HepG2 (cell line): Measurements from ENCODE around the gene C2orf81. TPM values are rescaled to one million over a fixed set of nuclear protein-coding genes. Genes with fewer than 3 reads are reported as not detected.

Experiments used
- ATAC-seq: fragments of 200-7000 bp; cut with Tn5 transposase; 3 replicates; pipeline ENCODE4 v1.9.1; 2020; ENCODE audit warnings: mild to moderate bottlenecking, moderate library complexity
- BruUV-seq: library from RNA; stranded (reverse); fragments of 400-500 nt; replicated peaks from 2 replicates; lab custom pipeline; 2021; lab: Mats Ljungman, UMichigan
- CTCF ChIA-PET: fragments of 300-600 bp; formaldehyde crosslinking; extraction: SDS; loops from one replicate; lab custom pipeline; 2021; ENCODE audit warnings: low total read pairs, inconsistent platforms, low intra/inter-chr PET ratio; lab: Yijun Ruan, JAX
- POLR2A ChIA-PET: fragments of 350-600 bp; sonication (Branson Sonifier 250); formaldehyde crosslinking; loops from one replicate; lab custom pipeline; 2020; ENCODE audit warnings: antibody characterized with exemption, inconsistent platforms; lab: Yijun Ruan, JAX
- DNase-seq: peaks from one replicate; pipeline ENCODE4 v3.0.0-alpha.2; 2015; ENCODE audit warnings: low spot score
- FAIRE-seq: peaks from 3 replicates; lab custom pipeline; 2011; peaks lifted over from hg19 to GRCh38; lab: Jason Lieb, UNC
- H2AFZ ChIP-seq: one replicate; pipeline ENCODE4 v1.6.1; 2011; ENCODE audit warnings: low read length, inconsistent platforms
- H3K27ac ChIP-seq: fragments of 300-600 bp; 3 replicates; pipeline ENCODE4 v1.8.0; 2011; ENCODE audit warnings: mixed run types, mild to moderate bottlenecking, mixed read lengths, low read length, inconsistent platforms; ENCODE audit not compliant: insufficient read depth; ENCODE audit errors: extremely low read length
- H3K27me3 ChIP-seq, 2 experiments: fragments of 200-600 bp in 1 of 2; 2 replicates in 1 of 2; 3 replicates in 1 of 2; pipeline versions ENCODE4 v1.6.0 to v1.8.0; 2011; ENCODE audit warnings: low read length in 2 of 2, mild to moderate bottlenecking in 2 of 2, moderate library complexity in 2 of 2, inconsistent platforms in 1 of 2; ENCODE audit not compliant: insufficient read depth in 2 of 2, control insufficient read depth in 1 of 2
- H3K36me3 ChIP-seq, 2 experiments: fragments of 200-600 bp in 1 of 2; replicated peaks in 1 of 2; 2 replicates in 1 of 2; 3 replicates in 1 of 2; pipeline versions ENCODE4 v1.5.1 to v1.8.0; 2011; ENCODE audit warnings: low read length in 2 of 2, inconsistent platforms in 1 of 2; ENCODE audit not compliant: insufficient read depth in 2 of 2, control insufficient read depth in 1 of 2
- H3K4me1 ChIP-seq: 2 replicates; pipeline ENCODE4 v1.5.1; 2012; ENCODE audit warnings: low read length, inconsistent platforms; ENCODE audit not compliant: insufficient read depth
- H3K4me2 ChIP-seq: 2 replicates; pipeline ENCODE4 v1.6.0; 2011; ENCODE audit warnings: low read depth, low read length, inconsistent platforms
- H3K4me3 ChIP-seq, 3 experiments: fragments of 200-600 bp in 1 of 3; sonication (generic), shearing (Covaris generic) in 1 of 3; replicated peaks in 1 of 3; 2 replicates each; pipeline ENCODE4 v1.5.1; 2011 to 2016; ENCODE audit warnings: low read length in 3 of 3, inconsistent platforms in 2 of 3, low read depth in 2 of 3, mild to moderate bottlenecking in 2 of 3, control low read depth in 1 of 3, mixed read lengths in 1 of 3; ENCODE audit not compliant: insufficient read depth in 1 of 3
- H3K79me2 ChIP-seq: one replicate; pipeline ENCODE4 v1.6.1; 2011; ENCODE audit warnings: low read length, inconsistent platforms; ENCODE audit not compliant: insufficient read depth
- H3K9ac ChIP-seq: 2 replicates; pipeline ENCODE4 v1.6.0; 2011; ENCODE audit warnings: mild to moderate bottlenecking, low read depth, low read length, inconsistent platforms; ENCODE audit not compliant: insufficient read depth
- H3K9me3 ChIP-seq: 2 replicates; pipeline ENCODE4 v1.5.1; 2012; ENCODE audit warnings: mild to moderate bottlenecking, low read length
- H4K20me1 ChIP-seq: 2 replicates; pipeline ENCODE4 v1.6.0; 2011; ENCODE audit warnings: inconsistent platforms, mild to moderate bottlenecking, low read length, moderate library complexity; ENCODE audit not compliant: insufficient read depth
- ETS1 ChIP-seq: sonication (generic); formaldehyde crosslinking; IDR thresholded peaks from 2 replicates; pipeline ENCODE4 v1.4.0; 2020; ENCODE audit warnings: missing genetic modification reagents
- GABPB1 ChIP-seq: IDR thresholded peaks from 2 replicates; pipeline ENCODE4 v1.6.1; 2016; ENCODE audit warnings: mild to moderate bottlenecking, missing genetic modification reagents, moderate library complexity, missing compliant biosample characterization
- STAG1 ChIP-seq: sonication (generic); formaldehyde crosslinking; IDR thresholded peaks from 2 replicates; pipeline ENCODE4 v1.4.0; 2020; ENCODE audit warnings: missing genetic modification reagents
- TFAP4 ChIP-seq: sonication (generic); IDR thresholded peaks from 2 replicates; pipeline ENCODE4 v1.6.1; 2016; ENCODE audit warnings: low read depth, borderline replicate concordance
- ZFP91 ChIP-seq: sonication (generic); formaldehyde crosslinking; IDR thresholded peaks from 2 replicates; pipeline ENCODE4 v1.9.0; 2022; ENCODE audit warnings: missing genetic modification reagents, mild to moderate bottlenecking, borderline replicate concordance
- ZNF234 ChIP-seq: sonication (generic); formaldehyde crosslinking; conservative IDR thresholded peaks from 2 replicates; pipeline ENCODE4 v1.5.1; 2020; ENCODE audit warnings: mild to moderate bottlenecking, missing genetic modification reagents
- ZNF687 ChIP-seq: sonication (generic); formaldehyde crosslinking; IDR thresholded peaks from 2 replicates; pipeline ENCODE4 v1.5.1; 2020; ENCODE audit warnings: mild to moderate bottlenecking, missing genetic modification reagents, moderate library complexity
- WGBS: methylation state at CpG from one replicate; pipeline ENCODE4 v1.1.6; 2017; ENCODE audit warnings: low lambda C conversion rate; 5-methylcytosine and 5-hydroxymethylcytosine counted together
- in situ Hi-C: cut with HindIII; loops from 2 replicates; pipeline ENCODE4 v1.10.0; 2017; ENCODE audit warnings: low pct_unique_long_range_greater_than_20kb; ENCODE audit not compliant: extremely low pct_ligation_motif_present
- intact Hi-C: fragments of 100-400 bp; cut with micrococcal nuclease; formaldehyde crosslinking; loops from one replicate; pipeline ENCODE4 v1.10.0; 2022; ENCODE audit not compliant: unreplicated experiment
- polyA plus RNA-seq, 8 experiments: library from polyadenylated mRNA; depleted of rRNA in 3 of 8; stranded (reverse) in 7 of 8; unstranded in 1 of 8; fragments of >200 nt; fragmentation: Illumina TruSeq in 4 of 8; extraction: Trizol in 4 of 8; gene quantifications; 2 replicates each; pipeline versions ENCODE4 v1.2.1 to v1.2.3, GENCODE V29; 2011 to 2016; ENCODE audit warnings: low read depth in 4 of 8, missing spikeins in 1 of 8, mixed read lengths in 1 of 8; ENCODE audit not compliant: insufficient read depth in 1 of 8
- total RNA-seq, 5 experiments: library from RNA; depleted of rRNA; stranded (reverse); fragments of >200 nt; fragmentation: Illumina TruSeq; extraction: Trizol; gene quantifications; 2 replicates each; pipeline ENCODE4 v1.2.3, GENCODE V29; 2016; ENCODE audit warnings: low read depth in 1 of 5

C2orf81 gene
- total and polyA plus RNA-seq, 2 of the 13 experiments (the other 11 are each of a cell fraction or from before 2014, with no cell fraction given): 0.15 to 0.17 TPM

GRCh38 chr2:74414881-74415761, 6.3 kb downstream of the C2orf81 start:
- H3K9me3 ChIP-seq: no peaks in the 10 kb centered on the region
- no peaks in the 10 kb centered on the region for H4K20me1 ChIP-seq
- H3K27me3 ChIP-seq: peaks cover 0 to 7% of the 10 kb centered on the region in 2 experiments; a peak in 3 of 5 replicates
- DNase-seq: no peak
- CTCF ChIA-PET: no interaction called here
- BruUV-seq: no TSS peak
- no peak for ATAC-seq
- no peak overlapping the region for H3K27ac ChIP-seq
- no peak for FAIRE-seq
- intact Hi-C loops: no loop called here
- WGBS: 85% methylated on average over 51 of the region's 66 CpGs
- peaks cover 29% of the 10 kb centered on the region for H3K4me1 ChIP-seq
- H3K4me3 ChIP-seq: no peak overlapping the region
- in situ Hi-C loops: no loop called here
- POLR2A ChIA-PET: no interaction called here
- TF ChIP-seq GABPB1 (CRISPR knock-in tag): peak; percentile 20; the same call in 1 of the 2 replicates
- TF ChIP-seq ZNF234: no peak
- no peak overlapping the region for H3K4me2 ChIP-seq
- no peak overlapping the region for H3K9ac ChIP-seq
- H3K36me3 ChIP-seq: no peaks in the 10 kb centered on the region
- no peak overlapping the region for H2AFZ ChIP-seq
- H3K79me2 ChIP-seq: no peaks in the 10 kb centered on the region

GRCh38 chr2:74414441-74414840, 7.0 kb downstream of the C2orf81 start:
- POLR2A ChIA-PET: interaction anchor here (1.9 to 2.4 kb wide), 2 partner anchors 10 to 23 kb away, joined by 4 to 12 read pairs; no protein-coding TSS in a partner anchor
- TF ChIP-seq ETS1 (CRISPR knock-in tag) (no peak), STAG1 (CRISPR knock-in tag) (no peak), ZNF687 (0 out of 2 replicates have a peak, but pooled peaks have one; percentile 10), ZFP91 (CRISPR knock-in tag) (0 out of 2 replicates have a peak, but pooled peaks have one; percentile 15), TFAP4 (no peak)

More at GRCh38 chr2:74414441-74414840, 7.0 kb downstream of the C2orf81 start:
- Histone ChIP-seq H2AFZ (no peak overlapping the region), H4K20me1 (no peaks in the 10 kb centered on the region), H3K36me3 (no peaks in the 10 kb centered on the region), H3K4me1 (peaks cover 27% of the 10 kb centered on the region), H3K4me2 (peak overlapping the region; percentile 84; the same call in 1 of the 2 replicates), H3K4me3 (no peak overlapping the region), H3K27ac (no peak overlapping the region), H3K9me3 (no peaks in the 10 kb centered on the region), H3K27me3 (peaks cover 0 to 3% of the 10 kb centered on the region in 2 experiments; a peak in 2 of 5 replicates), H3K79me2 (no peaks in the 10 kb centered on the region), H3K9ac (no peak overlapping the region)
- intact Hi-C loops (no loop called here), in situ Hi-C loops (no loop called here)
- FAIRE-seq: no peak
- CTCF ChIA-PET: no interaction called here
- WGBS: 68% methylated on average over 16 of the region's 19 CpGs
- no TSS peak for BruUV-seq
- ATAC-seq: no peak
- DNase-seq: no peak
